Right lobe of liver (tissue), 6 donors: ENCODE results near the gene GALNTL6. TPM values are rescaled to one million over a fixed set of nuclear protein-coding genes. Genes with fewer than 3 reads are reported as not detected.
"Not testable (repeated sequence)": the region's sequence is repeated elsewhere in the genome, so short reads cannot be mapped to it uniquely, and the experiment has no call there.

Experiments used
- ATAC-seq, 4 donors: fragments of 200-7000 bp; cut with Tn5 transposase; one replicate each; pipeline ENCODE4 v1.9.1; 2020; ENCODE audit warnings: mild to moderate bottlenecking in 4 of 4, moderate library complexity in 4 of 4
- DNase-seq, 3 donors: peaks; one replicate each; pipeline ENCODE4 v3.0.0-alpha.2; 2020
- H3K27ac ChIP-seq, 3 donors: fragments of 200-600 bp; one replicate each; pipeline ENCODE4 v1.8.0; 2022
- H3K27me3 ChIP-seq, 2 donors: fragments of 200-600 bp; one replicate each; pipeline ENCODE4 v1.8.0; 2022
- H3K36me3 ChIP-seq, 4 donors: fragments of 200-600 bp; sonication (generic) in 1 of 4; one replicate each; pipeline versions ENCODE4 v1.5.1 to v1.8.0; 2017 to 2022; ENCODE audit warnings: control low read depth in 1 of 4
- H3K4me1 ChIP-seq, 4 donors: fragments of 200-600 bp; sonication (generic) in 1 of 4; one replicate each; pipeline versions ENCODE4 v1.5.1 to v1.8.0; 2017 to 2022; ENCODE audit warnings: control low read depth in 1 of 4
- H3K4me3 ChIP-seq, 3 donors: fragments of 200-600 bp; one replicate each; pipeline ENCODE4 v1.8.0; 2022
- H3K9me3 ChIP-seq, 4 donors: fragments of 200-600 bp; sonication (generic) in 1 of 4; one replicate each; pipeline versions ENCODE4 v1.5.1 to v1.8.0; 2017 to 2022; ENCODE audit warnings: control low read depth in 1 of 4
- CTCF ChIP-seq, 4 donors: fragments of 200-600 bp in 3 of 4; fragments of 450-650 bp in 1 of 4; IDR thresholded peaks; one replicate each; pipeline versions ENCODE4 v1.5.1 to v1.8.0; 2016 to 2022; ENCODE audit warnings: antibody characterized with exemption in 4 of 4, mild to moderate bottlenecking in 2 of 4
- POLR2A ChIP-seq: fragments of 450-650 bp; IDR thresholded peaks from one replicate; pipeline ENCODE4 v1.6.1; 2017; ENCODE audit warnings: antibody characterized with exemption, mild to moderate bottlenecking
- WGBS: methylation state at CpG from one replicate; pipeline ENCODE4 v1.1.6; 2018; ENCODE audit warnings: low coverage, low lambda C conversion rate; ENCODE audit not compliant: insufficient coverage; ENCODE audit errors: missing lambda C conversion rate; 5-methylcytosine and 5-hydroxymethylcytosine counted together
- intact Hi-C, 2 donors: fragments of 100-400 bp; cut with DNase I; formaldehyde crosslinking; loops; one replicate each; pipeline versions ENCODE4 v1.11.2 to v1.14.1; 2022
- total RNA-seq, 6 experiments: library from RNA; depleted of rRNA in 2 of 6; stranded (reverse); fragments of >200 nt in 2 of 6; fragmentation: NEBNext Ultra II Directional in 3 of 6; extraction: Animal tissue kit (Norgen Biotek cat#: 25700) in 3 of 6; gene quantifications; one replicate each; pipeline versions ENCODE4 v1.1.0 to v1.2.4, GENCODE V29; 2016 to 2023
- donor health status: DM: no; HTN: yes; CAD: no.
- donor health status: DM: no; HTN: no; CAD: no.
- donor health status: DM: no; HTN: no; CAD: no.
- donor health status: DM: no; HTN: yes; CAD: no.
- donor health status: DM: no; HTN: yes; CAD: no.

GALNTL6 gene
- total RNA-seq, 6 experiments from 2014 or later = 0.15 to 1.1 (median 0.30) TPM; not detected in 3

DNA sequence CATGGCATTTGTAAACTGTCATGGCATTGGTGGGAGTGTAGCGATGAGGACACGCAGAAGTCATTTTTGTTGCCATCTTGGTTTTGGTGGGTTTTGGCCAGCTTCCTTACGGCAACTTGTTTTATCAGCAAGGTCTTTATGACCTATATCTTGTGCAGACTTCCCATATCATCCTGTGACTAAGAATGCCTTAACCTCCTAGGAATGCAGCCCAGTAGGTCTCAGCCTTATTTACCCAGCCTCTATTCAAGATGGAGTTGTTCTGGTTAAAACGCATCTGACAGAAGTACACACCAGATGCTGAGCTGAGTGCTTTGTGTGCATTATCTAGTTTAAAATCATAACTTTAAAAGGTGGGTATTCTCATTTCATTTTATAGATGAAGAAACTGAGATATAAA lies 1086.7 kb downstream of the GALNTL6 start:
- no peaks in the 10 kb centered on the region for H3K4me1 ChIP-seq
- H3K9me3 ChIP-seq = no peaks in the 10 kb centered on the region
- no peaks in the 10 kb centered on the region for H3K36me3 ChIP-seq
- intact Hi-C loops = no loop called here
- DNase-seq (no peak), ATAC-seq (no peak)
- H3K4me3 ChIP-seq = no peak overlapping the region
- WGBS = 95% methylated on average over 4 of the region's 4 CpGs
- H3K27me3 ChIP-seq = no peaks in the 10 kb centered on the region
- TF ChIP-seq POLR2A (no peak), CTCF (IDR thresholded peaks at IDR 0.05) (no peak)
- no peak overlapping the region for H3K27ac ChIP-seq

- TF ChIP-seq POLR2A (no peak), CTCF (IDR thresholded peaks at IDR 0.05) (no peak)
- DNase-seq (no peak), ATAC-seq (no peak)
- Histone ChIP-seq H3K36me3 (no peaks in the 10 kb centered on the region), H3K4me3 (no peak overlapping the region), H3K9me3 (no peaks in the 10 kb centered on the region), H3K4me1 (no peaks in the 10 kb centered on the region), H3K27me3 (no peaks in the 10 kb centered on the region), H3K27ac (no peak overlapping the region)
- intact Hi-C loops = no loop called here
- WGBS = 40% methylated on average over 4 of the region's 4 CpGs
Measured at GRCh38 chr4:172900900-172901299, 1087.7 kb downstream of the GALNTL6 start.

GRCh38 chr4:172912468-172912867 lies 1099.3 kb downstream of the GALNTL6 start:
- WGBS = 64% methylated on average over 4 of the region's 8 CpGs
- not testable (repeated sequence) for DNase-seq, ATAC-seq

GRCh38 chr4:172917403-172917802 lies 1104.2 kb downstream of the GALNTL6 start:
- H3K9me3 ChIP-seq, ATAC-seq, intact Hi-C loops, H3K27ac ChIP-seq, DNase-seq, H3K36me3 ChIP-seq, H3K27me3 ChIP-seq, H3K4me1 ChIP-seq, H3K4me3 ChIP-seq: not testable (repeated sequence)
- WGBS = 62% methylated on average over 3 of the region's 3 CpGs

More at GRCh38 chr4:172912468-172912867, 1099.3 kb downstream of the GALNTL6 start:
- H3K9me3 ChIP-seq, H3K27ac ChIP-seq, H3K4me3 ChIP-seq, H3K4me1 ChIP-seq, H3K27me3 ChIP-seq, intact Hi-C loops, H3K36me3 ChIP-seq: not testable (repeated sequence)

- TF ChIP-seq POLR2A (no peak), CTCF (IDR thresholded peaks at IDR 0.05) (no peak)
- Histone ChIP-seq H3K4me1 (no peaks in the 10 kb centered on the region), H3K27ac (no peak overlapping the region), H3K27me3 (no peaks in the 10 kb centered on the region), H3K9me3 (no peaks in the 10 kb centered on the region), H3K36me3 (no peaks in the 10 kb centered on the region), H3K4me3 (no peak overlapping the region)
- 81% methylated on average over 5 of the region's 5 CpGs for WGBS
- DNase-seq = no peak
- no peak for ATAC-seq
- intact Hi-C loops = no loop called here
Measured at GRCh38 chr4:172919269-172919668, 1106.1 kb downstream of the GALNTL6 start.
